Keratinocyte (primary cell): Measurements from ENCODE around the gene PPP2R5B. TPM values are rescaled to one million over a fixed set of nuclear protein-coding genes. Genes with fewer than 3 reads are reported as not detected.

ENCODE experiments used
- DNase-seq: peaks from one replicate; pipeline ENCODE4 v3.0.0-alpha.2; 2011; ENCODE audit warnings: low read depth, missing footprints, low spot score
- FAIRE-seq: peaks from 2 replicates; lab custom pipeline; 2011; peaks lifted over from hg19 to GRCh38; lab: Jason Lieb, UNC
- H2AFZ ChIP-seq: 2 replicates; pipeline ENCODE4 v1.6.0; 2012; ENCODE audit warnings: low read length, control low read depth, inconsistent platforms; ENCODE audit not compliant: control insufficient read depth
- H3K27ac ChIP-seq: 2 replicates; pipeline ENCODE4 v1.5.1; 2011; ENCODE audit warnings: low read length; ENCODE audit not compliant: control insufficient read depth, insufficient read depth
- H3K27me3 ChIP-seq: 3 replicates; pipeline ENCODE4 v1.6.0; 2011; ENCODE audit warnings: low read length; ENCODE audit not compliant: control insufficient read depth, insufficient read depth; ENCODE audit errors: extremely low read depth
- H3K36me3 ChIP-seq, 2 experiments: 2 replicates in 1 of 2; 3 replicates in 1 of 2; pipeline ENCODE4 v1.5.1; 2011; ENCODE audit warnings: low read length in 2 of 2, mild to moderate bottlenecking in 1 of 2; ENCODE audit not compliant: control insufficient read depth in 2 of 2, insufficient read depth in 2 of 2; ENCODE audit errors: extremely low read depth in 1 of 2
- H3K4me1 ChIP-seq: 3 replicates; pipeline ENCODE4 v1.5.1; 2011; ENCODE audit warnings: low read length; ENCODE audit not compliant: control insufficient read depth, insufficient read depth; ENCODE audit errors: extremely low read depth
- H3K4me2 ChIP-seq: 3 replicates; pipeline ENCODE4 v1.6.0; 2011; ENCODE audit warnings: low read depth, low read length; ENCODE audit not compliant: control insufficient read depth, insufficient read depth; ENCODE audit errors: extremely low read depth
- H3K4me3 ChIP-seq, 3 experiments: fragments of 200-600 bp in 1 of 3; sonication (generic) in 1 of 3; 2 replicates in 2 of 3; 3 replicates in 1 of 3; pipeline ENCODE4 v1.5.1; 2011 to 2016; ENCODE audit warnings: low read length in 3 of 3, mild to moderate bottlenecking in 3 of 3, control low read depth in 2 of 3, inconsistent platforms in 1 of 3, low read depth in 1 of 3, mixed read lengths in 1 of 3, mixed run types in 1 of 3, moderate library complexity in 1 of 3; ENCODE audit not compliant: control insufficient read depth in 2 of 3, insufficient read depth in 2 of 3; ENCODE audit errors: extremely low read depth in 1 of 3
- H3K79me2 ChIP-seq: 2 replicates; pipeline ENCODE4 v1.6.0; 2012; ENCODE audit warnings: low read length; ENCODE audit not compliant: control insufficient read depth, insufficient read depth
- H3K9ac ChIP-seq: 3 replicates; pipeline ENCODE4 v1.6.0; 2011; ENCODE audit warnings: low read length; ENCODE audit not compliant: control insufficient read depth, insufficient read depth; ENCODE audit errors: extremely low read depth
- H3K9me1 ChIP-seq: 3 replicates; pipeline ENCODE4 v1.6.0; 2011; ENCODE audit warnings: low read length; ENCODE audit not compliant: control insufficient read depth, insufficient read depth; ENCODE audit errors: extremely low read depth
- H3K9me3 ChIP-seq: 2 replicates; pipeline ENCODE4 v1.5.1; 2012; ENCODE audit warnings: low read depth, low read length; ENCODE audit not compliant: control insufficient read depth
- H4K20me1 ChIP-seq: 3 replicates; pipeline ENCODE4 v1.6.0; 2011; ENCODE audit warnings: low read length; ENCODE audit not compliant: control insufficient read depth, insufficient read depth; ENCODE audit errors: extremely low read depth
- CTCF ChIP-seq, 3 experiments: IDR thresholded peaks in 1 of 3; conservative IDR thresholded peaks in 1 of 3; optimal IDR thresholded peaks in 1 of 3; 2 replicates in 2 of 3; 3 replicates in 1 of 3; pipeline versions ENCODE3 to v1.5.1; 2011; ENCODE audit warnings: low read length in 3 of 3, mild to moderate bottlenecking in 3 of 3, moderate library complexity in 2 of 3, control low read depth in 1 of 3, inconsistent platforms in 1 of 3; ENCODE audit not compliant: insufficient read depth in 2 of 3; ENCODE audit errors: extremely low read depth in 1 of 3
- EZH2 ChIP-seq: IDR thresholded peaks from one replicate; pipeline ENCODE4 v1.6.1; 2012; ENCODE audit warnings: inconsistent platforms, mild to moderate bottlenecking, low read length, moderate library complexity
- dilution Hi-C: fragments of 300-500 bp; cut with MboI; formaldehyde crosslinking; loops from one replicate; pipeline ENCODE4 v1.7.0; 2020; ENCODE audit warnings: low sequenced_read_pairs; ENCODE audit not compliant: extremely low pct_ligation_motif_present
- polyA plus RNA-seq, 5 experiments: library from polyadenylated mRNA; depleted of rRNA in 3 of 5; stranded (reverse) in 3 of 5; stranded (forward) in 1 of 5; unstranded in 1 of 5; fragments of >200 nt; gene quantifications; 1 replicate in 1 of 5; 2 replicates in 3 of 5; 3 replicates in 1 of 5; pipeline versions ENCODE4 v1.2.1 to v1.2.3, GENCODE V29; 2011 to 2012; ENCODE audit warnings: missing spikeins in 2 of 5, low read depth in 1 of 5, low replicate concordance in 1 of 5

Gene PPP2R5B
- polyA plus RNA-seq, 1 donor (not counting 4 experiments of a cell fraction or from before 2014, with no cell fraction given): 16.4 TPM

- Histone ChIP-seq H3K36me3 (no peaks in the 10 kb centered on the region), H2AFZ (no peak overlapping the region), H3K27me3 (no peaks in the 10 kb centered on the region), H3K79me2 (no peaks in the 10 kb centered on the region), H3K9ac (peak overlapping the region; percentile 35), H3K9me3 (no peaks in the 10 kb centered on the region), H4K20me1 (no peaks in the 10 kb centered on the region), H3K4me3 (no peak overlapping the region), H3K27ac (peak overlapping the region; percentile 89), H3K9me1 (no peaks in the 10 kb centered on the region), H3K4me2 (peak overlapping the region; percentile 58), H3K4me1 (peaks cover 22% of the 10 kb centered on the region)
- dilution Hi-C loops: no loop called here
- peak; percentile 38 for DNase-seq
- FAIRE-seq: peak; percentile 69
- no peak for TF ChIP-seq EZH2
- no peak for TF ChIP-seq CTCF (optimal IDR thresholded peaks at IDR 0.05 in 1 of 3, IDR thresholded peaks at IDR 0.05 in 1 of 3, conservative IDR thresholded peaks at IDR 0.05 in 1 of 3; ENCODE audit: extremely low read depth in 1 of 3, insufficient read depth in 2 of 3, low read length in 3 of 3)
Observed at GRCh38 chr11:64969209-64969608, 44.7 kb downstream of the PPP2R5B start.

- Histone ChIP-seq H3K9ac (peak overlapping the region; percentile 41), H3K4me2 (peak overlapping the region; percentile 62), H3K27me3 (no peaks in the 10 kb centered on the region), H3K9me3 (no peaks in the 10 kb centered on the region), H3K4me1 (peaks cover 22% of the 10 kb centered on the region), H4K20me1 (no peaks in the 10 kb centered on the region), H3K79me2 (no peaks in the 10 kb centered on the region), H3K9me1 (no peaks in the 10 kb centered on the region), H3K27ac (peak overlapping the region; percentile 70), H2AFZ (no peak overlapping the region), H3K4me3 (peak overlapping the region in 1 of 3 experiments; percentile 19), H3K36me3 (no peaks in the 10 kb centered on the region)
- FAIRE-seq (peak; percentile 96), DNase-seq (peak; percentile 79)
- no peak for TF ChIP-seq EZH2
- TF ChIP-seq CTCF (optimal IDR thresholded peaks at IDR 0.05 in 1 of 3, IDR thresholded peaks at IDR 0.05 in 1 of 3, conservative IDR thresholded peaks at IDR 0.05 in 1 of 3; ENCODE audit: extremely low read depth in 1 of 3, insufficient read depth in 2 of 3, low read length in 3 of 3): no peak
- dilution Hi-C loops: no loop called here
Observed at GRCh38 chr11:64970731-64971151, 46.3 kb downstream of the PPP2R5B start.
